ENCODE data around the gene THAP6. TPM values are rescaled to one million over a fixed set of nuclear protein-coding genes. Genes with fewer than 3 reads are reported as not detected.
"Not testable (repeated sequence)": the region's sequence is repeated elsewhere in the genome, so short reads cannot be mapped to it uniquely, and the experiment has no call there.

THAP6 gene
- total RNA-seq, 1 experiment from 2014 or later: 27.6 TPM

- BruUV-seq (replicated peaks): no TSS peak
- peaks cover 15% of the 10 kb centered on the region for H3K9me3 Mint-ChIP-seq (ENCODE audit: unreplicated experiment)
- no peak overlapping the region for H3K4me3 Mint-ChIP-seq (ENCODE audit: unreplicated experiment)
- intact Hi-C loops (cut with micrococcal nuclease): no loop called here
- peaks cover 94% of the 10 kb centered on the region for H3K36me3 Mint-ChIP-seq (ENCODE audit: insufficient read depth, unreplicated experiment)
- H3K27ac Mint-ChIP-seq (ENCODE audit: low read depth, unreplicated experiment): no peak overlapping the region
- ChIA-PET CTCF (no interaction called here), POLR2A (no interaction called here)
- no peak for DNase-seq (ENCODE audit: unreplicated experiment)
- H3K4me1 Mint-ChIP-seq (ENCODE audit: insufficient read depth, unreplicated experiment): peaks cover 9% of the 10 kb centered on the region
- no peaks in the 10 kb centered on the region for H3K27me3 Mint-ChIP-seq (ENCODE audit: insufficient read depth, unreplicated experiment)
- TF ChIP-seq CTCF (IDR thresholded peaks at IDR 0.05; ENCODE audit: unreplicated experiment): no peak
These were observed 11.6 kb upstream of the THAP6 start for GRCh38 chr4:75502671-75503070.

- intact Hi-C loops (cut with micrococcal nuclease): no loop called here
- Mint-ChIP-seq H3K27ac (ENCODE audit: low read depth, unreplicated experiment) (no peak overlapping the region), H3K36me3 (ENCODE audit: insufficient read depth, unreplicated experiment) (peaks cover 88% of the 10 kb centered on the region), H3K27me3 (ENCODE audit: insufficient read depth, unreplicated experiment) (no peaks in the 10 kb centered on the region), H3K9me3 (ENCODE audit: unreplicated experiment) (no peaks in the 10 kb centered on the region), H3K4me3 (ENCODE audit: unreplicated experiment) (no peak overlapping the region), H3K4me1 (ENCODE audit: insufficient read depth, unreplicated experiment) (peaks cover 26% of the 10 kb centered on the region)
- ChIA-PET POLR2A (interaction anchor here (0.7 to 2.8 kb wide), 4 partner anchors 8 to 41 kb away, joined by 3 to 12 read pairs (median 4); partner anchors contain the start of genes RCHY1 and THAP6), CTCF (no interaction called here)
- TF ChIP-seq CTCF (IDR thresholded peaks at IDR 0.05; ENCODE audit: unreplicated experiment): no peak
- BruUV-seq (replicated peaks): no TSS peak
- DNase-seq (ENCODE audit: unreplicated experiment): no peak
These were observed 8.6 kb upstream of the THAP6 start for GRCh38 chr4:75505630-75506029.

GRCh38 chr4:75509592-75509991 lies 4.7 kb upstream of the THAP6 start:
- H3K27ac Mint-ChIP-seq (ENCODE audit: low read depth, unreplicated experiment): not testable (repeated sequence)
- peaks cover 63% of the 10 kb centered on the region for H3K36me3 Mint-ChIP-seq (ENCODE audit: insufficient read depth, unreplicated experiment)
- CTCF ChIA-PET: interaction anchor here (0.6 kb wide), 1 partner anchor 478 kb away, joined by 6 read pairs; no protein-coding TSS in a partner anchor

GRCh38 chr4:75511841-75512240 lies 2.4 kb upstream of the THAP6 start:
- intact Hi-C loops (cut with micrococcal nuclease): no loop called here
- peaks cover 32% of the 10 kb centered on the region for H3K4me1 Mint-ChIP-seq (ENCODE audit: insufficient read depth, unreplicated experiment)
- DNase-seq (ENCODE audit: unreplicated experiment): no peak
- no TSS peak for BruUV-seq (replicated peaks)
- CTCF ChIA-PET: no interaction called here
- no peak overlapping the region for H3K27ac Mint-ChIP-seq (ENCODE audit: low read depth, unreplicated experiment)
- H3K9me3 Mint-ChIP-seq (ENCODE audit: unreplicated experiment): no peaks in the 10 kb centered on the region
- TF ChIP-seq CTCF (IDR thresholded peaks at IDR 0.05; ENCODE audit: unreplicated experiment): no peak
- no peaks in the 10 kb centered on the region for H3K27me3 Mint-ChIP-seq (ENCODE audit: insufficient read depth, unreplicated experiment)
- H3K4me3 Mint-ChIP-seq (ENCODE audit: unreplicated experiment): no peak overlapping the region
- POLR2A ChIA-PET: interaction anchor here (0.6 to 4.6 kb wide), 4 partner anchors 15 to 478 kb away, joined by 3 to 66 read pairs (median 20); partner anchors contain the start of genes SDAD1 and USO1
- peaks cover 46% of the 10 kb centered on the region for H3K36me3 Mint-ChIP-seq (ENCODE audit: insufficient read depth, unreplicated experiment)

More at GRCh38 chr4:75509592-75509991, 4.7 kb upstream of the THAP6 start:
- H3K4me1 Mint-ChIP-seq (ENCODE audit: insufficient read depth, unreplicated experiment): peaks cover 32% of the 10 kb centered on the region
- intact Hi-C loops (cut with micrococcal nuclease); H3K27me3 Mint-ChIP-seq (ENCODE audit: insufficient read depth, unreplicated experiment); H3K9me3 Mint-ChIP-seq (ENCODE audit: unreplicated experiment); H3K4me3 Mint-ChIP-seq (ENCODE audit: unreplicated experiment); DNase-seq (ENCODE audit: unreplicated experiment); BruUV-seq (replicated peaks): not testable (repeated sequence)
- POLR2A ChIA-PET: interaction anchor here (0.6 to 2.2 kb wide), 4 partner anchors 12 to 1038 kb away, joined by 3 to 11 read pairs (median 4); no protein-coding TSS in a partner anchor
